Neural cell (in vitro differentiated cells): ENCODE measurements around the gene TRNAU1AP.

Experiments
- EP300 ChIP-seq: fragments of 450-650 bp; conservative IDR thresholded peaks from 2 replicates; pipeline ENCODE4 v1.6.1; 2014; ENCODE audit warnings: antibody characterized with exemption, mild to moderate bottlenecking, moderate library complexity; ENCODE audit not compliant: poor library complexity, severe bottlenecking
- EZH2 ChIP-seq: fragments of 200-600, 300-800 bp; shearing (Covaris generic), sonication (generic); IDR thresholded peaks from 2 replicates; pipeline ENCODE4 v1.6.1; 2014; ENCODE audit warnings: antibody characterized with exemption, low read length, borderline replicate concordance, mild to moderate bottlenecking; ENCODE audit not compliant: insufficient read depth, poor library complexity, severe bottlenecking
- MXI1 ChIP-seq: fragments of 450-650 bp; conservative IDR thresholded peaks from 2 replicates; pipeline ENCODE4 v1.6.1; 2014; ENCODE audit warnings: antibody characterized with exemption, mild to moderate bottlenecking; ENCODE audit not compliant: poor library complexity, severe bottlenecking
- POLR2AphosphoS5 ChIP-seq: IDR thresholded peaks from 2 replicates; pipeline ENCODE4 v1.6.1; 2012
- RAD21 ChIP-seq: fragments of 450-650 bp; conservative IDR thresholded peaks from 2 replicates; pipeline ENCODE4 v1.6.1; 2014; ENCODE audit warnings: antibody characterized with exemption, mild to moderate bottlenecking, moderate library complexity
- SMC3 ChIP-seq: fragments of 450-650 bp; conservative IDR thresholded peaks from 2 replicates; pipeline ENCODE4 v1.6.1; 2014; ENCODE audit warnings: antibody characterized with exemption, mild to moderate bottlenecking, moderate library complexity; ENCODE audit not compliant: poor library complexity
- TAF1 ChIP-seq: IDR thresholded peaks from 2 replicates; pipeline ENCODE4 v1.6.1; 2012; ENCODE audit warnings: low read depth
- TF ChIP-seq, protein P1 (sequence below): fragments of 450-650 bp; IDR thresholded peaks from 2 replicates; pipeline ENCODE4 v1.5.1; 2014; ENCODE audit warnings: antibody characterized with exemption, mild to moderate bottlenecking, moderate library complexity; ENCODE audit not compliant: poor library complexity, severe bottlenecking
- TF ChIP-seq, protein P2 (sequence below): IDR thresholded peaks from 2 replicates; pipeline ENCODE4 v1.6.1; 2012; ENCODE audit warnings: borderline replicate concordance

DNA sequence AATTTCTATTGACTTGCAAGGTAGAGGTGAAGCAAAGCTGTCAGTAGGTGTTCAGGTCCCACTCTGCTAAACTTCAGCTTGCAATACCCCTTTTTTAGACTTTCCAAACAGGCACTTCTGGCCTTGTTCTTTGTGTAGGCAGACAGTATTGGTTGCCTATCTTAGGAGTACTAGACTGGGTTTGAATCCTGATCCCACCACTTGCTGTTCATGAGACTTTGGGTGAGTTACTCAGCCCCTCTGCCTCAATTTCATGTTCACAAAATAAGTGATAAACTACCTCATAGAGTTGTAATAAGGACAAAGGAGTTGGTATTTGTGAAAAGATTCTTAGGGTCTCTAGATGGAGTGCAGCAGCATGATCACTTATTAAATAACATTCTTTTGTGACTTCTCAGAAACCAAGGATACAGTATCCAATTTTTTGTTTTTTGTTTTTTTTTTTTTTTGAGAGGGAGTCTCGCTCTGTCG lies 41.9 kb upstream of the TRNAU1AP start:
- TF ChIP-seq, protein P1, sequence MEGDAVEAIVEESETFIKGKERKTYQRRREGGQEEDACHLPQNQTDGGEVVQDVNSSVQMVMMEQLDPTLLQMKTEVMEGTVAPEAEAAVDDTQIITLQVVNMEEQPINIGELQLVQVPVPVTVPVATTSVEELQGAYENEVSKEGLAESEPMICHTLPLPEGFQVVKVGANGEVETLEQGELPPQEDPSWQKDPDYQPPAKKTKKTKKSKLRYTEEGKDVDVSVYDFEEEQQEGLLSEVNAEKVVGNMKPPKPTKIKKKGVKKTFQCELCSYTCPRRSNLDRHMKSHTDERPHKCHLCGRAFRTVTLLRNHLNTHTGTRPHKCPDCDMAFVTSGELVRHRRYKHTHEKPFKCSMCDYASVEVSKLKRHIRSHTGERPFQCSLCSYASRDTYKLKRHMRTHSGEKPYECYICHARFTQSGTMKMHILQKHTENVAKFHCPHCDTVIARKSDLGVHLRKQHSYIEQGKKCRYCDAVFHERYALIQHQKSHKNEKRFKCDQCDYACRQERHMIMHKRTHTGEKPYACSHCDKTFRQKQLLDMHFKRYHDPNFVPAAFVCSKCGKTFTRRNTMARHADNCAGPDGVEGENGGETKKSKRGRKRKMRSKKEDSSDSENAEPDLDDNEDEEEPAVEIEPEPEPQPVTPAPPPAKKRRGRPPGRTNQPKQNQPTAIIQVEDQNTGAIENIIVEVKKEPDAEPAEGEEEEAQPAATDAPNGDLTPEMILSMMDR = no peak
- TF ChIP-seq RAD21 = no peak
- TF ChIP-seq, protein P2, sequence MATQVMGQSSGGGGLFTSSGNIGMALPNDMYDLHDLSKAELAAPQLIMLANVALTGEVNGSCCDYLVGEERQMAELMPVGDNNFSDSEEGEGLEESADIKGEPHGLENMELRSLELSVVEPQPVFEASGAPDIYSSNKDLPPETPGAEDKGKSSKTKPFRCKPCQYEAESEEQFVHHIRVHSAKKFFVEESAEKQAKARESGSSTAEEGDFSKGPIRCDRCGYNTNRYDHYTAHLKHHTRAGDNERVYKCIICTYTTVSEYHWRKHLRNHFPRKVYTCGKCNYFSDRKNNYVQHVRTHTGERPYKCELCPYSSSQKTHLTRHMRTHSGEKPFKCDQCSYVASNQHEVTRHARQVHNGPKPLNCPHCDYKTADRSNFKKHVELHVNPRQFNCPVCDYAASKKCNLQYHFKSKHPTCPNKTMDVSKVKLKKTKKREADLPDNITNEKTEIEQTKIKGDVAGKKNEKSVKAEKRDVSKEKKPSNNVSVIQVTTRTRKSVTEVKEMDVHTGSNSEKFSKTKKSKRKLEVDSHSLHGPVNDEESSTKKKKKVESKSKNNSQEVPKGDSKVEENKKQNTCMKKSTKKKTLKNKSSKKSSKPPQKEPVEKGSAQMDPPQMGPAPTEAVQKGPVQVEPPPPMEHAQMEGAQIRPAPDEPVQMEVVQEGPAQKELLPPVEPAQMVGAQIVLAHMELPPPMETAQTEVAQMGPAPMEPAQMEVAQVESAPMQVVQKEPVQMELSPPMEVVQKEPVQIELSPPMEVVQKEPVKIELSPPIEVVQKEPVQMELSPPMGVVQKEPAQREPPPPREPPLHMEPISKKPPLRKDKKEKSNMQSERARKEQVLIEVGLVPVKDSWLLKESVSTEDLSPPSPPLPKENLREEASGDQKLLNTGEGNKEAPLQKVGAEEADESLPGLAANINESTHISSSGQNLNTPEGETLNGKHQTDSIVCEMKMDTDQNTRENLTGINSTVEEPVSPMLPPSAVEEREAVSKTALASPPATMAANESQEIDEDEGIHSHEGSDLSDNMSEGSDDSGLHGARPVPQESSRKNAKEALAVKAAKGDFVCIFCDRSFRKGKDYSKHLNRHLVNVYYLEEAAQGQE = no peak
- no peak for TF ChIP-seq POLR2AphosphoS5
- no peak for TF ChIP-seq EZH2
- TF ChIP-seq EP300 = no peak
- no peak for TF ChIP-seq SMC3
- no peak for TF ChIP-seq TAF1
- no peak for TF ChIP-seq MXI1
